Measurements from ENCODE around the gene PTPRE.

DNA sequence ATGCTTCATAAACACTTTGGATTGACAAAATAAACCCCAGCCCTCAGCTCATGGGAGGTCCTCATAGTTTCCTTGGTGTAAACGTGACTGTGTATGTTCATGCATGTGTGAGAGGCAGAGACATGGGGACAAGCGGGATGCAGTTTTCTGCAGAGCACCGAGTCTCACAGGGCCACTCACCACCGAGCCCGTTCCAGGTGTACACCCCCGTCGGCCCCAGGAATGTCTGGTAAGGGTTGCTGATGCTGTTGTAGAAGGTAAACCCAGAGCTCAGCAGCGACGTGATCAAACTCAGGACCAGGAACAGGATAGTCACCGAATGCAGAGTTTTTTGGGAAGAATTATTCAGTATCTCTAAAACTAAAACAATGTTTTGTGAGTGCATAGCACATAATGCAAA lies 23.4 kb upstream of the PTPRE start:
- TF ChIP-seq, protein P1, sequence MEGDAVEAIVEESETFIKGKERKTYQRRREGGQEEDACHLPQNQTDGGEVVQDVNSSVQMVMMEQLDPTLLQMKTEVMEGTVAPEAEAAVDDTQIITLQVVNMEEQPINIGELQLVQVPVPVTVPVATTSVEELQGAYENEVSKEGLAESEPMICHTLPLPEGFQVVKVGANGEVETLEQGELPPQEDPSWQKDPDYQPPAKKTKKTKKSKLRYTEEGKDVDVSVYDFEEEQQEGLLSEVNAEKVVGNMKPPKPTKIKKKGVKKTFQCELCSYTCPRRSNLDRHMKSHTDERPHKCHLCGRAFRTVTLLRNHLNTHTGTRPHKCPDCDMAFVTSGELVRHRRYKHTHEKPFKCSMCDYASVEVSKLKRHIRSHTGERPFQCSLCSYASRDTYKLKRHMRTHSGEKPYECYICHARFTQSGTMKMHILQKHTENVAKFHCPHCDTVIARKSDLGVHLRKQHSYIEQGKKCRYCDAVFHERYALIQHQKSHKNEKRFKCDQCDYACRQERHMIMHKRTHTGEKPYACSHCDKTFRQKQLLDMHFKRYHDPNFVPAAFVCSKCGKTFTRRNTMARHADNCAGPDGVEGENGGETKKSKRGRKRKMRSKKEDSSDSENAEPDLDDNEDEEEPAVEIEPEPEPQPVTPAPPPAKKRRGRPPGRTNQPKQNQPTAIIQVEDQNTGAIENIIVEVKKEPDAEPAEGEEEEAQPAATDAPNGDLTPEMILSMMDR (IDR thresholded peaks at IDR 0.05) = no peak
- TF ChIP-seq POLR2A (IDR thresholded peaks at IDR 0.05) (no peak), EP300 (IDR thresholded peaks at IDR 0.05) (no peak)
